Ascending aorta (tissue), 2 donors: ENCODE measurements around the gene KXD1. TPM values are rescaled to one million over a fixed set of nuclear protein-coding genes. Genes with fewer than 3 reads are reported as not detected.

ENCODE experiments used
- DNase-seq, 2 donors: peaks; one replicate each; pipeline ENCODE4 v3.0.0-alpha.2; 2019; ENCODE audit warnings: low spot score in 2 of 2
- H3K27ac ChIP-seq, 2 donors: fragments of 200-600 bp; sonication (generic); one replicate each; pipeline ENCODE4 v1.5.1; 2016 to 2017; ENCODE audit warnings: mild to moderate bottlenecking in 1 of 2
- H3K27me3 ChIP-seq: fragments of 200-600 bp; sonication (generic); one replicate; pipeline ENCODE4 v1.5.1; 2017
- H3K36me3 ChIP-seq, 2 donors: fragments of 200-600 bp; sonication (generic); one replicate each; pipeline ENCODE4 v1.5.1; 2016
- H3K4me1 ChIP-seq, 2 donors: fragments of 200-600 bp; sonication (generic); one replicate each; pipeline ENCODE4 v1.5.1; 2016 to 2017; ENCODE audit warnings: mild to moderate bottlenecking in 1 of 2
- H3K4me3 ChIP-seq, 2 donors: fragments of 200-600 bp; sonication (generic); one replicate each; pipeline ENCODE4 v1.5.1; 2016 to 2017; ENCODE audit warnings: mild to moderate bottlenecking in 1 of 2
- H3K9me3 ChIP-seq, 2 donors: fragments of 200-600 bp; sonication (generic); one replicate each; pipeline ENCODE4 v1.5.1; 2016
- CTCF ChIP-seq, 3 experiments: fragments of 200-600 bp in 2 of 3; fragments of 450-650 bp in 1 of 3; sonication (generic) in 2 of 3; IDR thresholded peaks; one replicate each; pipeline ENCODE4 v1.5.1; 2016 to 2019; ENCODE audit warnings: antibody characterized with exemption in 3 of 3, mild to moderate bottlenecking in 1 of 3, moderate library complexity in 1 of 3
- intact Hi-C: fragments of 100-400 bp; cut with DNase I; formaldehyde crosslinking; loops from one replicate; pipeline ENCODE4 v1.15.1; 2023
- total RNA-seq: library from RNA; depleted of rRNA; stranded (reverse); fragments of >200 nt; gene quantifications from one replicate; pipeline ENCODE4 v1.1.0, GENCODE V29; 2016

Gene KXD1
- total RNA-seq, 1 donor from 2014 or later: 178 TPM

GRCh38 chr19:18608102-18608804 lies 50.6 kb downstream of the KXD1 start:
- H3K4me3 ChIP-seq: no peak overlapping the region
- H3K4me1 ChIP-seq: peaks cover 16 to 31% of the 10 kb centered on the region in 2 donors
- H3K27me3 ChIP-seq: peaks cover 69% of the 10 kb centered on the region
- no peak for DNase-seq
- no peak overlapping the region for H3K27ac ChIP-seq
- H3K9me3 ChIP-seq: no peaks in the 10 kb centered on the region
- intact Hi-C loops: no loop called here
- H3K36me3 ChIP-seq: no peaks in the 10 kb centered on the region
- no peak for TF ChIP-seq CTCF (IDR thresholded peaks at IDR 0.05)

- peaks cover 10 to 28% of the 10 kb centered on the region in 2 donors for H3K4me1 ChIP-seq
- H3K4me3 ChIP-seq: no peak overlapping the region
- H3K36me3 ChIP-seq: no peaks in the 10 kb centered on the region
Measured at GRCh38 chr19:18608805-18609716, 51.4 kb downstream of the KXD1 start.

GRCh38 chr19:18609717-18610051 lies 52.0 kb downstream of the KXD1 start:
- DNase-seq: no peak
- Histone ChIP-seq H3K9me3 (no peaks in the 10 kb centered on the region), H3K27me3 (peaks cover 62% of the 10 kb centered on the region), H3K27ac (no peak overlapping the region), H3K36me3 (no peaks in the 10 kb centered on the region), H3K4me1 (peaks cover 9 to 28% of the 10 kb centered on the region in 2 donors), H3K4me3 (no peak overlapping the region)
- intact Hi-C loops: no loop called here
- no peak for TF ChIP-seq CTCF (IDR thresholded peaks at IDR 0.05)

More at GRCh38 chr19:18608805-18609716, 51.4 kb downstream of the KXD1 start:
- H3K27me3 ChIP-seq: peaks cover 64% of the 10 kb centered on the region
- no peak overlapping the region for H3K27ac ChIP-seq
- intact Hi-C loops: no loop called here
- TF ChIP-seq CTCF (IDR thresholded peaks at IDR 0.05): no peak
- no peak for DNase-seq
- no peaks in the 10 kb centered on the region for H3K9me3 ChIP-seq

GRCh38 chr19:18610245-18610555 lies 52.5 kb downstream of the KXD1 start:
- peaks cover 9 to 28% of the 10 kb centered on the region in 2 donors for H3K4me1 ChIP-seq
- peaks cover 59% of the 10 kb centered on the region for H3K27me3 ChIP-seq

More at GRCh38 chr19:18610245-18610555, 52.5 kb downstream of the KXD1 start:
- TF ChIP-seq CTCF (IDR thresholded peaks at IDR 0.05): no peak
- Histone ChIP-seq H3K36me3 (no peaks in the 10 kb centered on the region), H3K27ac (no peak overlapping the region), H3K9me3 (no peaks in the 10 kb centered on the region), H3K4me3 (no peak overlapping the region)
- intact Hi-C loops: no loop called here
- DNase-seq: no peak
